MCF 10A (cell line): ENCODE data around the gene KRT40. TPM values are rescaled to one million over a fixed set of nuclear protein-coding genes. Genes with fewer than 3 reads are reported as not detected.
A peak's percentile ranks its signal among the peaks of the same experiment; 100 is the strongest.

Experiments used
- BruUV-seq: library from RNA; stranded (reverse); fragments of 400-500 nt; replicated peaks from 2 replicates; lab custom pipeline; 2021; lab: Mats Ljungman, UMichigan
- CTCF ChIA-PET: fragments of 300-600 bp; sonication (Branson Sonifier 250); formaldehyde crosslinking; extraction: SDS; loops from one replicate; lab custom pipeline; 2021; ENCODE audit warnings: antibody characterized with exemption, inconsistent platforms; lab: Yijun Ruan, JAX
- POLR2A ChIA-PET: fragments of 300-600, 350-650 bp; sonication (Branson Sonifier 250); formaldehyde crosslinking; extraction: SDS; loops from one replicate; lab custom pipeline; 2020; ENCODE audit warnings: antibody characterized with exemption, inconsistent platforms; lab: Yijun Ruan, JAX
- DNase-seq: peaks from one replicate; pipeline ENCODE4 v3.0.0-alpha.2; 2018; ENCODE audit not compliant: unreplicated experiment
- H3K27ac Mint-ChIP-seq: one replicate; pipeline ENCODE4 v1.8.0; 2022; ENCODE audit warnings: mild to moderate bottlenecking, low read depth, mixed read lengths; ENCODE audit not compliant: unreplicated experiment
- H3K27me3 Mint-ChIP-seq: one replicate; pipeline ENCODE4 v1.8.0; 2022; ENCODE audit warnings: mixed read lengths; ENCODE audit not compliant: insufficient read depth, unreplicated experiment
- H3K36me3 Mint-ChIP-seq: one replicate; pipeline ENCODE4 v1.8.0; 2022; ENCODE audit warnings: mild to moderate bottlenecking, moderate library complexity, mixed read lengths; ENCODE audit not compliant: insufficient read depth, unreplicated experiment
- H3K4me1 Mint-ChIP-seq: one replicate; pipeline ENCODE4 v1.8.0; 2022; ENCODE audit warnings: mixed read lengths; ENCODE audit not compliant: insufficient read depth, unreplicated experiment
- H3K4me3 Mint-ChIP-seq: one replicate; pipeline ENCODE4 v1.8.0; 2022; ENCODE audit warnings: mild to moderate bottlenecking, moderate library complexity, mixed read lengths; ENCODE audit not compliant: unreplicated experiment
- H3K9me3 Mint-ChIP-seq: one replicate; pipeline ENCODE4 v1.8.0; 2022; ENCODE audit warnings: mixed read lengths; ENCODE audit not compliant: unreplicated experiment
- intact Hi-C: fragments of 100-400 bp; cut with micrococcal nuclease; formaldehyde crosslinking; loops from 2 replicates; pipeline ENCODE4 v1.14.1; 2022
- total RNA-seq: library from RNA; stranded (reverse); gene quantifications from 2 replicates; pipeline ENCODE4 v1.2.3, GENCODE V29; 2022
- TF ChIP-seq, protein P1 (sequence below): fragments of 200-600 bp; IDR thresholded peaks from one replicate; pipeline ENCODE4 v1.8.0; 2022; ENCODE audit warnings: antibody characterized with exemption, mild to moderate bottlenecking; ENCODE audit not compliant: unreplicated experiment

KRT40 gene
- total RNA-seq, 1 experiment from 2014 or later = not detected

- POLR2A ChIA-PET = no interaction called here
- H3K27ac Mint-ChIP-seq = no peak overlapping the region
- no peak overlapping the region for H3K4me3 Mint-ChIP-seq
- H3K27me3 Mint-ChIP-seq = no peaks in the 10 kb centered on the region
- intact Hi-C loops = no loop called here
- no peaks in the 10 kb centered on the region for H3K4me1 Mint-ChIP-seq
- no peaks in the 10 kb centered on the region for H3K9me3 Mint-ChIP-seq
- CTCF ChIA-PET = no interaction called here
- TF ChIP-seq, protein P1, sequence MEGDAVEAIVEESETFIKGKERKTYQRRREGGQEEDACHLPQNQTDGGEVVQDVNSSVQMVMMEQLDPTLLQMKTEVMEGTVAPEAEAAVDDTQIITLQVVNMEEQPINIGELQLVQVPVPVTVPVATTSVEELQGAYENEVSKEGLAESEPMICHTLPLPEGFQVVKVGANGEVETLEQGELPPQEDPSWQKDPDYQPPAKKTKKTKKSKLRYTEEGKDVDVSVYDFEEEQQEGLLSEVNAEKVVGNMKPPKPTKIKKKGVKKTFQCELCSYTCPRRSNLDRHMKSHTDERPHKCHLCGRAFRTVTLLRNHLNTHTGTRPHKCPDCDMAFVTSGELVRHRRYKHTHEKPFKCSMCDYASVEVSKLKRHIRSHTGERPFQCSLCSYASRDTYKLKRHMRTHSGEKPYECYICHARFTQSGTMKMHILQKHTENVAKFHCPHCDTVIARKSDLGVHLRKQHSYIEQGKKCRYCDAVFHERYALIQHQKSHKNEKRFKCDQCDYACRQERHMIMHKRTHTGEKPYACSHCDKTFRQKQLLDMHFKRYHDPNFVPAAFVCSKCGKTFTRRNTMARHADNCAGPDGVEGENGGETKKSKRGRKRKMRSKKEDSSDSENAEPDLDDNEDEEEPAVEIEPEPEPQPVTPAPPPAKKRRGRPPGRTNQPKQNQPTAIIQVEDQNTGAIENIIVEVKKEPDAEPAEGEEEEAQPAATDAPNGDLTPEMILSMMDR = no peak
- H3K36me3 Mint-ChIP-seq = no peaks in the 10 kb centered on the region
- BruUV-seq = no TSS peak
- DNase-seq = no peak
These were observed 32.6 kb upstream of the KRT40 start for GRCh38 chr17:41016578-41017215.

DNA sequence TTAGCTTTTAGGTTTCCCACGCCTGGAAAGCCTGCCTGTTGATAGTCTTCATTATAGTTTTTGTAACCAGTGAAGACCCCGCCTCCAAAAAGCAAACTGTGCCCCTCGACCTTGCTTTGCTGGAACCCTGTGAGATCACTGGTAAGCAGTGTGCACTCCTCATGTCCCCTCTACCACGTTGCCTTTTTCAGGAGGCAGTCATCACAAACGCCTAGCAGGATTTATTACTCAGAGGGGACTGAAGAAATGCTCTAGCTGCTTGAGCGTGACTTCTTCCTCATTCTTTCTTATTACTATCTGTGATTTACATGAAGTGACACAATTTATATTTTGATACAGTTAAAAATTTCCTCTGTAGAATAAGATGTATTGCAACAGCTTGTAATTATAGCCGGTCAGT, 31.3 kb upstream of the KRT40 start:
- ChIA-PET POLR2A (interaction anchor here (0.6 kb wide), 1 partner anchor 32 kb away, joined by 3 read pairs; the partner anchor contains the start of gene KRT40), CTCF (no interaction called here)
- Mint-ChIP-seq H3K36me3 (no peaks in the 10 kb centered on the region), H3K4me3 (no peak overlapping the region), H3K9me3 (no peaks in the 10 kb centered on the region), H3K4me1 (no peaks in the 10 kb centered on the region), H3K27me3 (no peaks in the 10 kb centered on the region), H3K27ac (no peak overlapping the region)
- TF ChIP-seq, protein P1 = no peak
- BruUV-seq = no TSS peak
- no peak for DNase-seq
- intact Hi-C loops = no loop called here

DNA sequence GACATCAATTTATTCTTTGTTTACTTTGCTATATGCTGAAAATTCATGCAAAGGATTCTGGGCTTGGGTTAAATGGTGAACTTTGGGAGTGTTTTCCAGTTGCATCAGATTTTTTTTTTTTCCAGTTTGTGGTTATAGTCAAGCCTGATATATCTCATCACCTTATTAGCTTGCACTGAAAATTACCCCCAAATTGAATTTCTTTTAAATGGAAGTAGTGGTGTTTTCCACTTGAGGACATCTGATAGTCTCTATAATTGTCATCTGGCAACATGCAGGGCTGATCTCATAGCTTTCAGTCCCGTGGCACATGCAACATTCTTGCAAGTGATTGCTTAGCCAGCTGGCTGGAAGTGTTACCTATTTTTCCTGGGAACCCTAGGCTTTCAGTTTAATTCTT, 29.5 kb upstream of the KRT40 start:
- POLR2A ChIA-PET = interaction anchor here (0.5 to 1.1 kb wide), 3 partner anchors 56 to 640 kb away, joined by 3 to 4 read pairs (median 3); no protein-coding TSS in a partner anchor
- Mint-ChIP-seq H3K36me3 (no peaks in the 10 kb centered on the region), H3K9me3 (no peaks in the 10 kb centered on the region), H3K27ac (no peak overlapping the region), H3K4me1 (no peaks in the 10 kb centered on the region), H3K4me3 (no peak overlapping the region), H3K27me3 (no peaks in the 10 kb centered on the region)
- BruUV-seq = no TSS peak
- no peak for DNase-seq
- intact Hi-C loops = no loop called here
- TF ChIP-seq, protein P1 = no peak
- CTCF ChIA-PET = no interaction called here

DNA sequence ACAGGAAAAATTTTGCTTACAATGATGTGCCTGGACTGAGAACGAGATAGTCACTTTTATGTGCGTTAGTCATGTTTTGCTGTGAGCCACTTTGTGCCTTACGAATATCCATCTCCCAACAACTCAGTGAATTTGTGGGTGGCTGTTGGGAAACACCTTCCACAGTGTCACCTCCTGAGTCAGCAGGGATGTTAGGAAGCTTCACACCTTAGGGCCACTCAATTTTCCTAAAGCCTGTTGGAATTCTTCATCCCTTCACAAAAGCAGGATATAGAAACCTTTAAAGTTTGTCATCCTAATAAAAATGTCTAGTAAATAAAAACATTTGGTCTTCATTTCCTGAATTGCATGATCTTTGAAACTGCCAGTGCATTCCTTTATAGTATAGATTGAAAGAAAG, 29.1 kb upstream of the KRT40 start:
- TF ChIP-seq, protein P1 = no peak
- no peaks in the 10 kb centered on the region for H3K27me3 Mint-ChIP-seq
- H3K36me3 Mint-ChIP-seq = no peaks in the 10 kb centered on the region
- ChIA-PET POLR2A (no interaction called here), CTCF (no interaction called here)
- no TSS peak for BruUV-seq
- no peaks in the 10 kb centered on the region for H3K4me1 Mint-ChIP-seq
- H3K27ac Mint-ChIP-seq = no peak overlapping the region
- intact Hi-C loops = no loop called here
- H3K9me3 Mint-ChIP-seq = no peaks in the 10 kb centered on the region
- DNase-seq = peak; percentile 6
- no peak overlapping the region for H3K4me3 Mint-ChIP-seq
